CD4-positive, alpha-beta T cell treated with Interleukin-4 for 1 hour (primary cell): ENCODE data around the gene HSD3B1.
"Not testable (repeated sequence)": the region's sequence is repeated elsewhere in the genome, so short reads cannot be mapped to it uniquely, and the experiment has no call there.

ENCODE experiments used
- DNase-seq, 2 donors: peaks; one replicate each; pipeline ENCODE4 v3.0.0-alpha.2; 2020 to 2022

HSD3B1 gene

DNA sequence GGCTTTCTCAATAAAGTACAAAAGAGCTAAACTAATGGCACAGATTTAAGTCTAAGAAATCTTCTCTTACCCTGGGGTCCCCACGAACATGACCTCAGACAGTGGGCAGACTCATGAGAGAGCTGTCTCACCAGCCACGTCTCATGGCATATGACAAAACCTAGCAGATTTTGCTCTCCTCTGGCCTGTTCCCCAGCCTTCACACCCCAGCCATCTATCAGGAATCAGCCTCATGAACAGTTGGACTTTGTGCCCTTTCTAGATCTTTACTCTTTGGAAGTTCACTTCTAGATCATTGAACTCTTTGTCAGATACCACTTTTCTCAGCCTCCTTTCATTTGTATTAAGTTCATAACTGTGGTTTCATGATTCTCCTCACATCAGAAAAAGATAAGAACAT lies 14.2 kb upstream of the HSD3B1 start:
- DNase-seq = no peak

- no peak for DNase-seq
Observed at GRCh38 chr1:119504831-119505230, 2.2 kb upstream of the HSD3B1 start.

GRCh38 chr1:119510046-119510445 lies 3.0 kb downstream of the HSD3B1 start:
- DNase-seq = no peak

GRCh38 chr1:119515221-119515620 lies 8.2 kb downstream of the HSD3B1 start:
- DNase-seq = no peak

GRCh38 chr1:119516247-119516646 lies 9.2 kb downstream of the HSD3B1 start:
- no peak for DNase-seq

DNA sequence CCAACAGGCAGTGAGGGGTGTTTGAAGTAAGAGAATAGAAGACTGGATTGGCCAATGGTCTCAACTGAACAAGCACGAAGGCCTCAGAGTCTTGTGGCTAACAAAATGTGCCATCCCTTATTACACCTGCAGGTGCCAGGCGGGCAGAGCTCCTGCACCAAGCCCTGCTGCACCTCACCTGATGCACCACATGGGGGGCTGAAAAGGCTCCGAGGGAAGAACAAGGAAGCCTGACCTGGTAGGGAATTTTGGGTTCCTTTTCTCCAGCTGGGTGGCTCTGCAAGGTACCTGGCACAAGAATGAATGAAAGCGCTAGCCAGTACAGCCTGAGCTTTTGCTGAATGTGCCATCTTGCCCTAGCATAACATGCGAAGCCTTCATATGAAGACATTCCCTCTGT lies 9.7 kb downstream of the HSD3B1 start:
- DNase-seq = no peak

DNA sequence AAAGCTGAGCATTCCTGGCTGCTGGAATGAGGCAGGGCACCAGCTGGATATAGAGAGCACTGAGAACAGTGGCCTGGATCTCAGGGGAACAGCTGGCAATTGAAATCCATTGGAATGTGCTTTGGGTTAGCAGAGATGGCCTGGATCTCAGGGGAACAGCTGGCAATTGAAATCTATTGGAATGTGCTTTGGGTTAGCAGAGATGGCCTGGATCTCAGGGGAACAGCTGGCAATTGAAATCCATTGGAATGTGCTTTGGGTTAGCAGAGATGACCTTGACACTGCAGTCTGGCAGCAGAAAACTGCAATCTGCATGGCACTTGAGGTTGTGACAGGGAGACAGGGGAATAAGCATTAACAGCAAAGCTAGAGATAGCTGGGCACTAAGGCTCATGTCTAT lies 10.7 kb downstream of the HSD3B1 start:
- DNase-seq = not testable (repeated sequence)

DNA sequence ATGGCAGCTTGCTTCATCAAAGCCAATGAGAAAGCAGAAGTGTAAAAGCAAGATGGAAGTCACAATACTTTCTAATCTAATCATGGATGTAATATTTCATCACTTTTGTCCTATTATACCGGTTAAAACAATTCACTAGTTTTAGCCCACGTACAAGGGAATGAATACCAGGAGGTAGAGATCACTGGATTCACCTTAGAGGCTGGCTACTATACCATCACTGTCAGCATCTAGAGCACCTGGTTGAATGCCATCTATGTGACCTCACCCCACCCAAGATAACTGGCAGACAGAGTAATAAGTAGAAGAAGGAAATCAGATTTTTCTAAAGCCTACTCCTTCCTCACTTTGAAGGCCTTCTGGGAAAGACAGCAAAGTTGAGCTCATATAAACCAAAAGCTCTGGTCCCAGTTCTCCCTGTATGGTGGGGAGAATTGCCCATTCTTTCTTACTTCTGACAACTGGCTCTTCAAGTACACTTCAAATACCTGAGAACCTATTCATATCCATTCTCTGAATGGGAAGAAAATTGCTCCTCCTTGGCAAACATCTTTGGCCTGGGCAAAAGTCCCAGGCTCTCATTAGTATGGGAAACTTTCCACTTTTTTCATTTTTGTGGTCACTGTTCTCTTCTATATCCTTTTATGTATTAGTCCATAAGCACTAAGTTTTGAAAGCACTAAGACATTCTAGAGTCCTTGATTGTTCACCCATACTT lies 24.8 kb downstream of the HSD3B1 start:
- no peak for DNase-seq

- no peak for DNase-seq
Observed at GRCh38 chr1:119532324-119532910, 25.4 kb downstream of the HSD3B1 start.

DNA sequence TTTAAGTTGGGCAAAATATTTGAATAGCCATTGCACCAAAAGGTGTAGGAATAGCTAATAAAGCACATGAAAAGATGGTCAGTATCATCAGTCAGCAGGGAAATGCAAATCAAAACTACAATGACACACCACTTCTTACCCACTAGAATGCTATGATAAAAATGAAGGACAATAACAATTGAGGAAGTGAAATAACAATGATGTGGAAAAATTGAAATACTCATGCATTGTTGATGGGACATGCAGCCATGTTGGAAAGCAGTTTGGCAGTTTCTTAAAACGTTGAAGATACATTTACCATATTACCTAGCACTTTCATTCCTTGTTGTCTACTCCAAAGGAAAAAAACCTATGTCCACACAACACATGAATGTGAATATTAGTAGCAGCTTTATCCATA lies 28.4 kb downstream of the HSD3B1 start:
- DNase-seq = no peak

GRCh38 chr1:119537966-119538365 lies 31.0 kb downstream of the HSD3B1 start:
- no peak for DNase-seq

- DNase-seq = no peak
Observed at GRCh38 chr1:119539636-119540035, 32.6 kb downstream of the HSD3B1 start.

GRCh38 chr1:119541389-119541788 lies 34.4 kb downstream of the HSD3B1 start:
- DNase-seq = no peak

- no peak for DNase-seq
Observed at GRCh38 chr1:119542492-119542946, 35.5 kb downstream of the HSD3B1 start.

GRCh38 chr1:119544165-119544762 lies 37.3 kb downstream of the HSD3B1 start:
- DNase-seq = no peak

DNA sequence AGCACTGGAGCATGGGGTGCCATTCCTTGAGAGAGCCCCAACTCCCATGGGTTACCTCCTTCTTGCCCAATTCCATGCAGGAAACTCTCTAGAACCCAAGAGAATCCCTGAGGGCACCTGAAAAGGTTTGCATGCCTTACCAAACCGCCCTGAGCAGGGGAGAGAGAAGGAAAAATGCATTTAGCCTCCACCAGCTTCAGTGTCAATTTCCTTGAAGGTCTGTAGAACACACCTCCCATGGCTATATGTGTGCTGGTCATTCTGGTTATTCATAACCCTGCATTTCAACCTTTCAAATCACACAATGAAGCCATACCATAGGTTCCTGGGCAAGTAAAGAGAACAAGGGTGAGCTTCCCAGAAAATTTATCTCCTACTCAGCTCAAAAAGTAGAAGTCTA lies 39.6 kb downstream of the HSD3B1 start:
- DNase-seq = no peak

GRCh38 chr1:119547306-119547705 lies 40.3 kb downstream of the HSD3B1 start:
- no peak for DNase-seq

DNA sequence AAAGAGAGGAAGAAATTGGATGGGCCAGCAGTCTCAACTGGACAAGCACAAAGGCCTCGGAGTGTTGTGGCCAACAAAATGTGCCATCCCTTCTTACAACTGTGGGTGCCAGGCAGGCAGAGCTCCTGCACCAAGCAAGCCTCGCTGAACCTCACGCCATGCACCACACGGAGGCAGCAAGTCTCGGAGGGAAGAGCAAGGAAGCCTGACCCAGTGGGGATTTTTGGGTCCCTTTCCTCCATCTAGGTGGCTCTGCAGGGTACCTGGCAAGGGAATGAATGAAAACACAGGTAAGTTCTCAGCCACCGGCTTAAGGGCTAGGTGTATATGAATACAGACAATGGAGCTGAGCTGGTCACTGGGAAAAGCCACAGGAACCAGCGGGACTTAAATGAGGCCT lies 40.8 kb downstream of the HSD3B1 start:
- no peak for DNase-seq

DNA sequence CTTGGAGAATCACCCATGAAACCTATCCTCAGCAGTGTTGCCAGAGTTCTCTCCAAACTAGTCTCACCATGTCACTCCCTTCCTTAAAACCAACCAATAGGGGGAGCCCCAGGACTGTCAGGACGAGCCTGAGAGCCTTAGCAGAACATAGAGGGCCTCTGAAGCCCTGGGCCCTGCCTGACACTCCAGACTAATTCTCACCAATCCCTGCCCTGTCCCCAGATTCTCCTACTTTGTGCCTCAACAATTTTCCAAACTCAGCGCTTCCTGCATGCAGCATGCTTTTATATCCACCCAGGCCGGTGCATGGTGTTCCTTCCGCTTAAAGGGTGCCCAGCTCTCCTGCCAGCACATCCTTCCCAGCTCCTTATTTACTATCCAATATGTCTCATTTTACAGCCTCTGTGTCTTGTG lies 42.7 kb downstream of the HSD3B1 start:
- DNase-seq = peak; percentile 19 to 45

DNA sequence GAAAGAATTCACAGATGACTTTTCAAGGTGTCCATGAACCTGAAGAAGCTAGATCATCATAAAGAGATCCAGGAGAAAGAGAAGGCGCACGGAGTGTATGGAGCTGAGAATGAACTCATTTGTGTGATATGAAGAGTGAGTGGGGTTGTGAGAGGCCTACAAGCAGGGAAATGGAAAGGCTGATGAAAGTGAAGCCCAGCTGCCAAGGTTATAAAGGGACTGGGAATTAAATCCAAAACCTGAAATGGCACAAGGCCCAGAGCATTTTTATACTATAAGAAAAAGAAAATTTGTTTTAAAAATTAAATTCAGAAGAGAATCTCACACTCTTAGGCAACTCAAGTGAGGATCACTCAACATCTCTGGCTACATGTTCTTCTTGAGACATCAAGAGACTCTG lies 43.4 kb downstream of the HSD3B1 start:
- DNase-seq = no peak

- DNase-seq = no peak
Observed at GRCh38 chr1:119551218-119551617, 44.2 kb downstream of the HSD3B1 start.

- peak in 1 of 2 donors; percentile 12 for DNase-seq
Observed at GRCh38 chr1:119552656-119553055, 45.6 kb downstream of the HSD3B1 start.

DNA sequence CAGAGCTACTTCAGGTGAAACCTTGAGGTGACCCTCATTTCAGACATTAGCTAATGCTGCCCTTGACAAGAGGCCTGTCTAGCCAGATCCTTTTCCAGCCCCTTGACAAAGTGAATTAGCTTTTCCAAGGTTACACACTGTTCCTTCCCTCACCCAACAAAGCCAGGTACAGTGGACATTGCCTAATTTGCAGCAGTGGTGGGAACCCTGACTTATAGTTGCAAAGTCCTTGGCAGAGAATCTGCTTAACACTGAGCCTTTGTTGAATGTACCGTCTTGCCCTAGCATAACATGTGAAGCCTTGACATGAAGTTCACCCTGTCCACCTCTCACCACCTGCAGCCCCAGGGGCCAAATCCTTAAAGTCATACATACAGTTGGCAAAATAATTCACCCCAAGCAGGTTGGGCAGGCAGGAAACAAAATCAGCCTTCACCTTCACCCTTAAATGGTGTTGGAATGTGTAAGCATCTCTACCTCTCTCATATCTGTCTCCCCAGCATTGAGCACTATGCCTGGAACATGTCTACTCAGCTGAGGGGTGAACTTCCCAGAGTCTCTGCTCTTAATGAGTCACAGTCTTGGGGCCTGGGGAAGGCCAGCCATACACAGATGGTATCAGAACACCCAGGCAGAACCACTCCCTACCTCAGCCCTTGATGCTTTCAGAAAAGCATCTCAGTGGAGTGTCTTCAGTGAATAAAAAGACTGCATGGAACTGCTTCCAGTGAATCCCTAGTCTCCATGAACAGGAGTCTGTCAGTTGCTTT lies 46.5 kb downstream of the HSD3B1 start:
- DNase-seq = not testable (repeated sequence)

DNA sequence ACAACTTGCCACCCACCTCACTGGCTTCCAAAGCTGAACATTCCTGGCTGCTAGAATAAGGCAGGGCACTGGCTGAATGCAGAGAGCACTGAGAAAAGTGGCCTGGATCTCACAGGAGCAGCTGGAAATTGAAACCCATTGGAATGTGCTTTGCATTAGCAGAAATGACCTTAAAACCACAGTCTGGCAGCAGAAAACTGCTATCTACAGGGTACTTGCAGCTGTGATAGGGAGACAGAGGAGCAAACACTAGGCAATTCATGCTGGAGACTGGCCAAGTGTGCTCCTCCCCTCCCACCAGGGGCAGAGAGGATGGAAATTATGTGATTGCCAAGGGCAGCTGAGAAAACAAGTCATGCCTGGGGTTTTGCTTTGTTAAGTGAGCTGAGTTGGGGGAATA lies 47.2 kb downstream of the HSD3B1 start:
- DNase-seq = no peak
